K562 (cell line): ENCODE measurements around the gene GNAI3. TPM values are rescaled to one million over a fixed set of nuclear protein-coding genes. Genes with fewer than 3 reads are reported as not detected.

Source experiments
- ARID2 ChIP-seq: fragments of 450-650 bp; IDR thresholded peaks from 2 replicates; pipeline ENCODE4 v1.6.1; 2017; ENCODE audit warnings: antibody characterized with exemption, mild to moderate bottlenecking
- CCNT2 ChIP-seq: IDR thresholded peaks from 2 replicates; pipeline ENCODE4 v1.6.1; 2011; ENCODE audit warnings: borderline replicate concordance, low read depth, mild to moderate bottlenecking, moderate library complexity, mixed read lengths, low read length; ENCODE audit not compliant: insufficient read length; ENCODE audit errors: extremely low read depth
- CHD2 ChIP-seq: IDR thresholded peaks from 2 replicates; pipeline ENCODE4 v1.6.1; 2011; ENCODE audit warnings: low read depth, low read length
- ESRRA ChIP-seq: fragments of 450-650 bp; IDR thresholded peaks from 2 replicates; pipeline ENCODE4 v1.6.1; 2014; ENCODE audit warnings: low read depth, mild to moderate bottlenecking, moderate library complexity, borderline replicate concordance
- FOSL1 ChIP-seq: fragments of 200-800 bp; sonication (Bioruptor generic); conservative IDR thresholded peaks from 2 replicates; pipeline ENCODE4 v1.6.1; 2016; ENCODE audit warnings: missing genetic modification characterization, missing compliant biosample characterization
- FOXJ3 ChIP-seq: sonication (generic); formaldehyde crosslinking; IDR thresholded peaks from 2 replicates; pipeline ENCODE4 v1.4.0; 2020; ENCODE audit warnings: mild to moderate bottlenecking, missing genetic modification reagents
- GABPB2 ChIP-seq: fragments of 250-450 bp; sonication (Bioruptor Pico); conservative IDR thresholded peaks from 2 replicates; pipeline ENCODE4 v1.5.1; 2021; ENCODE audit warnings: mild to moderate bottlenecking
- HLTF ChIP-seq: fragments of 450-650 bp; IDR thresholded peaks from 2 replicates; pipeline ENCODE4 v1.6.1; 2016
- HMBOX1 ChIP-seq: sonication (generic); IDR thresholded peaks from 2 replicates; pipeline ENCODE4 v1.6.1; 2016
- HOMEZ ChIP-seq: fragments of 250-450 bp; sonication (Bioruptor Pico); IDR thresholded peaks from 2 replicates; pipeline ENCODE4 v1.4.0; 2020; ENCODE audit warnings: mild to moderate bottlenecking, moderate library complexity
- KLF6 ChIP-seq: fragments of 250-450 bp; sonication (Bioruptor Pico); IDR thresholded peaks from 2 replicates; pipeline ENCODE4 v1.4.0; 2020; ENCODE audit warnings: mild to moderate bottlenecking, moderate library complexity, borderline replicate concordance
- NFYB ChIP-seq: IDR thresholded peaks from 2 replicates; pipeline ENCODE4 v1.6.1; 2011; ENCODE audit warnings: mild to moderate bottlenecking, moderate library complexity; ENCODE audit not compliant: insufficient read length; ENCODE audit errors: extremely low read depth
- PHB2 ChIP-seq: fragments of 450-650 bp; IDR thresholded peaks from 2 replicates; pipeline ENCODE4 v1.6.1; 2017; ENCODE audit warnings: low read depth
- RFX1 ChIP-seq: fragments of 450-650 bp; IDR thresholded peaks from 2 replicates; pipeline ENCODE4 v1.6.1; 2016; ENCODE audit warnings: mild to moderate bottlenecking, moderate library complexity
- STAG1 ChIP-seq: sonication (generic); formaldehyde crosslinking; IDR thresholded peaks from 2 replicates; pipeline ENCODE4 v1.5.0; 2020; ENCODE audit warnings: missing genetic modification reagents, borderline replicate concordance
- TOE1 ChIP-seq, 2 experiments: fragments of 450-650 bp in 1 of 2; sonication (generic) in 1 of 2; formaldehyde crosslinking in 1 of 2; IDR thresholded peaks; 2 replicates each; pipeline versions ENCODE4 v1.7.1 to v1.8.0; 2016 to 2022; ENCODE audit warnings: borderline replicate concordance in 2 of 2, mild to moderate bottlenecking in 2 of 2, antibody characterized with exemption in 1 of 2, inconsistent platforms in 1 of 2, low read depth in 1 of 2, missing genetic modification reagents in 1 of 2, moderate library complexity in 1 of 2
- TRIM24 ChIP-seq, 2 experiments: fragments of 450-650 bp; IDR thresholded peaks; 2 replicates each; pipeline ENCODE4 v1.6.1; 2016
- ZBTB5 ChIP-seq: fragments of 450-650 bp; IDR thresholded peaks from 2 replicates; pipeline ENCODE4 v1.6.1; 2017; ENCODE audit warnings: antibody characterized with exemption
- ZKSCAN3 ChIP-seq: fragments of 250-450 bp; sonication (Bioruptor Pico); IDR thresholded peaks from 2 replicates; pipeline ENCODE4 v1.4.0; 2020
- ZNF124 ChIP-seq: sonication (generic); formaldehyde crosslinking; IDR thresholded peaks from 2 replicates; pipeline ENCODE4 v1.8.1; 2022; ENCODE audit warnings: missing genetic modification reagents
- ZNF217 ChIP-seq: sonication (generic); formaldehyde crosslinking; IDR thresholded peaks from 2 replicates; pipeline ENCODE4 v1.8.0; 2022; ENCODE audit warnings: mild to moderate bottlenecking, missing genetic modification reagents
- ZNF324 ChIP-seq: fragments of 250-450 bp; sonication (Bioruptor Pico); IDR thresholded peaks from 2 replicates; pipeline ENCODE4 v1.4.0; 2020; ENCODE audit warnings: mild to moderate bottlenecking
- ZNF354B ChIP-seq: fragments of 250-450 bp; sonication (Bioruptor Pico); IDR thresholded peaks from 2 replicates; pipeline ENCODE4 v1.4.0; 2020
- ZNF778 ChIP-seq: fragments of 450-650 bp; formaldehyde crosslinking; IDR thresholded peaks from 2 replicates; pipeline ENCODE4 v1.4.0; 2020; ENCODE audit warnings: mild to moderate bottlenecking, moderate library complexity
- ZNF79 ChIP-seq: fragments of 250-450 bp; sonication (Bioruptor Pico); IDR thresholded peaks from 2 replicates; pipeline ENCODE4 v1.4.0; 2020; ENCODE audit warnings: low read depth, mild to moderate bottlenecking, moderate library complexity
- polyA plus RNA-seq, 8 experiments: library from polyadenylated mRNA; depleted of rRNA in 4 of 8; stranded (reverse) in 5 of 8; unstranded in 3 of 8; fragments of >200 nt; fragmentation: Nextera tagmentation in 2 of 8; fragmentation: Illumina TruSeq in 1 of 8; extraction: Ambion mirVana in 2 of 8; extraction: Trizol in 1 of 8; gene quantifications; 2 replicates each; pipeline versions ENCODE4 v1.2.1 to v1.2.3, GENCODE V29; 2011 to 2014; ENCODE audit warnings: inconsistent platforms in 1 of 8, missing spikeins in 1 of 8
- total RNA-seq, 7 experiments: library from RNA; depleted of rRNA in 6 of 7; stranded (reverse); fragments of >200 nt in 6 of 7; fragmentation: Illumina TruSeq in 2 of 7; extraction: Trizol in 2 of 7; gene quantifications; 2 replicates each; pipeline versions ENCODE4 v1.2.1 to v1.2.3, GENCODE V29; 2011 to 2021; ENCODE audit warnings: low replicate concordance in 1 of 7

The GNAI3 gene
- total and polyA plus RNA-seq, 9 of the 15 experiments (the other 6 are each of a cell fraction or from before 2014, with no cell fraction given), result 6.3 to 13.2 (median 8.9) TPM

DNA sequence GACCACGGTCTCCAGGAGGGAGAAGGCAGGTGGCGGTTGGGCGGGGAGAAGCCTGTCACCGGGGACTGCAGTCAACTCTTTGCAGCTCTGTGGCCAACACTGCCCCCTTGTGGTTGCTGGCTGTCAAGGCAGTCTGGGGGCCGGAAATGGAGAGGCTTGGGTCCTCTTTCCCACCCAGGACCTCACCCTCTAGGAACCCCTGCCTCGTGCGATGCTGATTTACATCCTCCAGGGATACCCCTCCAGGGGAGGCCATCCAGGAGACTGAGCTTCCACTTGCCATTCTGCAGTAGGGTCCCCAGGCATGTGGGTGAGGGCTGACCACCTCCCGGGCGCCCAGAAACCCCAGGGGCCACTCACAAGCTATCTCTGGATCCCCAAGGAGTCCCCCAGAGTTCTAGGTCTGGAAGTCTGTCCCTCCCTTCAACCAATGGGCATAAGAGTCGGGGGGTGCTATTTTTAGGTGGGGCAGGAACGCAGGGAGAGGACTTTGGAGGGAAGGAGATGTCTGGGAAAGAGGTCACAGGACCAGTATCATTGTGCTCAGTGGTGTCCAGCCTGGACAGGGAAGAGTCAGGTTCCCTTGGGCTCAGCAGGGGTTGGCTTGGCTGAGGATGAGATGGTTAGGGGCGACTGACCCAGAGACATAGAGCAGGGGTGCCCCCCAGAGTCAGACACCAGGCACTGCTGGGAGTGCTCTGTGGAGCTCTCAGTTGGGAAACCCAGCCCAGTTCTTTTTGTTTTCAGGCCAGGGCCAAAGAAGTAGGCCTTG, 15.9 kb upstream of the GNAI3 start (continued):
- no peak for TF ChIP-seq HOMEZ
- no peak for TF ChIP-seq KLF6 (CRISPR knock-in tag)
- no peak for TF ChIP-seq ZNF124 (CRISPR knock-in tag)
- TF ChIP-seq ZNF324 (CRISPR knock-in tag), result no peak
- no peak for TF ChIP-seq GABPB2 (CRISPR knock-in tag)
- no peak for TF ChIP-seq HMBOX1
- no peak for TF ChIP-seq NFYB
- TF ChIP-seq ESRRA, result peak; percentile 13; the same call in 1 of the 2 replicates
- 0 out of 4 replicates have a peak, but pooled peaks of 1 of the 2 experiments have one; percentile 6 for TF ChIP-seq TRIM24 (IDR thresholded peaks at IDR 0.05)
- TF ChIP-seq STAG1 (CRISPR knock-in tag), result peak; percentile 92
- TF ChIP-seq RFX1, result no peak
- TF ChIP-seq CCNT2, result no peak
- no peak for TF ChIP-seq PHB2
- TF ChIP-seq ARID2, result peak; percentile 74; the same call in 1 of the 2 replicates
- 0 out of 2 replicates have a peak, but pooled peaks have one; percentile 39 for TF ChIP-seq TOE1 (IDR thresholded peaks at IDR 0.05; ENCODE audit: borderline replicate concordance)
- TF ChIP-seq TOE1 (CRISPR knock-in tag; IDR thresholded peaks at IDR 0.05; ENCODE audit: borderline replicate concordance, low read depth), result no peak
- TF ChIP-seq ZNF354B (CRISPR knock-in tag), result no peak
- no peak for TF ChIP-seq ZKSCAN3 (CRISPR knock-in tag)
- no peak for TF ChIP-seq HLTF
- TF ChIP-seq FOXJ3, result no peak
- no peak for TF ChIP-seq ZBTB5
- no peak for TF ChIP-seq ZNF778 (CRISPR knock-in tag)
- 0 out of 2 replicates have a peak, but pooled peaks have one; percentile 16 for TF ChIP-seq FOSL1 (tag)
- no peak for TF ChIP-seq ZNF79
- no peak for TF ChIP-seq CHD2
- no peak for TF ChIP-seq ZNF217
